SU-DHL-6 (cell line): Measurements from ENCODE around the gene CSNK1D.

Experiments used
- EZH2phosphoT487 ChIP-seq: fragments of 200-600 bp; sonication (generic), shearing (Covaris generic); conservative IDR thresholded peaks from 2 replicates; pipeline ENCODE4 v1.6.1; 2018; ENCODE audit warnings: mild to moderate bottlenecking, antibody characterized with exemption, low read length, moderate library complexity, mixed read lengths
- TF ChIP-seq, protein P1 (sequence below): fragments of 200-600 bp; sonication (generic); IDR thresholded peaks from one replicate; pipeline ENCODE4 v1.5.1; 2017; ENCODE audit warnings: antibody characterized with exemption, mild to moderate bottlenecking, low read length, moderate library complexity; ENCODE audit not compliant: insufficient read depth, poor library complexity, severe bottlenecking

DNA sequence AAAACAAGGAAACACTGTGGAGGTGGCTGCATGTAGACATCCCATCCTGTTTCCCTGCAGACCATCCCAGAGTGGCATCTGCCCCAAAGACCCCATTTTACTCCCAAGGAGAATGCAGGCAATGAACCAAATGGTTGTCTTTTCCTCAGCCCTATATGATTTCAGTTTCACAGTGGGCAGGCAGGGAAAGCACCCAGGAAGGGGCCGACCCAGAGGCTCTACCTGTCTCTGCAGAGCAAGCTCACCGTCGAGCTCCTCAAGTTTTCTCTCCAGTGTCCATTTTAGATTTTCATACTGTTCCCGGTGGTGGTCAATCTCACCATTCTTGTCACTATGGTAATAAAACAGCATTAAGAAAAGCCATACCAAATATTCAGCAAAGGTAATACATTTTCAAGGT is 75.4 kb downstream of the CSNK1D start:
- TF ChIP-seq, protein P1, sequence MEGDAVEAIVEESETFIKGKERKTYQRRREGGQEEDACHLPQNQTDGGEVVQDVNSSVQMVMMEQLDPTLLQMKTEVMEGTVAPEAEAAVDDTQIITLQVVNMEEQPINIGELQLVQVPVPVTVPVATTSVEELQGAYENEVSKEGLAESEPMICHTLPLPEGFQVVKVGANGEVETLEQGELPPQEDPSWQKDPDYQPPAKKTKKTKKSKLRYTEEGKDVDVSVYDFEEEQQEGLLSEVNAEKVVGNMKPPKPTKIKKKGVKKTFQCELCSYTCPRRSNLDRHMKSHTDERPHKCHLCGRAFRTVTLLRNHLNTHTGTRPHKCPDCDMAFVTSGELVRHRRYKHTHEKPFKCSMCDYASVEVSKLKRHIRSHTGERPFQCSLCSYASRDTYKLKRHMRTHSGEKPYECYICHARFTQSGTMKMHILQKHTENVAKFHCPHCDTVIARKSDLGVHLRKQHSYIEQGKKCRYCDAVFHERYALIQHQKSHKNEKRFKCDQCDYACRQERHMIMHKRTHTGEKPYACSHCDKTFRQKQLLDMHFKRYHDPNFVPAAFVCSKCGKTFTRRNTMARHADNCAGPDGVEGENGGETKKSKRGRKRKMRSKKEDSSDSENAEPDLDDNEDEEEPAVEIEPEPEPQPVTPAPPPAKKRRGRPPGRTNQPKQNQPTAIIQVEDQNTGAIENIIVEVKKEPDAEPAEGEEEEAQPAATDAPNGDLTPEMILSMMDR, result no peak
- no peak for TF ChIP-seq EZH2phosphoT487
